Measurements from ENCODE around the gene RPS6KB2. TPM values are rescaled to one million over a fixed set of nuclear protein-coding genes. Genes with fewer than 3 reads are reported as not detected.

RPS6KB2 gene
- total and polyA plus RNA-seq, 4 donors = 26.3 to 69.5 (median 56.2) TPM

DNA sequence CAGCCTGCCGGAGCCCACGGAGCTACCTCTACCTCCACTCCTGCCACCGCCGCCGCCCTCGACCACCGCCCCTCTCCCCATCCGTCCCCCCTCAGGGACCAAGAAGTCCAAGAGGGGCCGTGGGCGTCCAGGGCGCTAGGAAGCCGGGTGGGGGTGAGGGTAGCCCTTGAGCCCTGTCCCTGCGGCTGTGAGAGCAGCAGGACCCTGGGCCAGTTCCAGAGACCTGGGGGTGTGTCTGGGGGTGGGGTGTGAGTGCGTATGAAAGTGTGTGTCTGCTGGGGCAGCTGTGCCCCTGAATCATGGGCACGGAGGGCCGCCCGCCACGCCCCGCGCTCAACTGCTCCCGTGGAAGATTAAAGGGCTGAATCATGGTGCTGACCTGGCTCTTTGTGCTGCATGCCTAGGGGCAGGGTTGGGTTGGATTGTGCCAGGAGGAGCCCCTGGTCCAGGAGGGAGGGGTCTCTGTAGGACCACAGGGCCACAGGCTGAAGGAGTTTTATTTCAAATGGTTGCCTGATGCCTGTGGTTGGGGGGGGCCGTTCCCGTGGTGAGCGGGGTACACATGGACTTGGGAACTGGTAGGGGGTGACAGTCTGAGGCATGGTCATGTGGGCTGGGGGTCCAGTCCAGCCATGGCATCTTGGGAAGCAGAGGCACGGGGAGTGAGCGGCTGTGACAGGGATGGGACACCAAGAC lies 6.9 kb downstream of the RPS6KB2 start:
- Histone ChIP-seq H3K36me3 (ENCODE audit: control insufficient read depth in 4 of 4, insufficient read depth in 4 of 4, low read length in 4 of 4) (peaks cover 0 to 71% (median 17%) of the 10 kb centered on the region in 4 donors), H3K9me3 (ENCODE audit: control insufficient read depth in 4 of 4, insufficient read depth in 3 of 4, low read length in 3 of 4) (no peaks in the 10 kb centered on the region), H3K9ac (ENCODE audit: insufficient read depth in 1 of 2, low read length in 2 of 2) (no peak overlapping the region), H3K27ac (ENCODE audit: low read depth in 1 of 2, low read length in 1 of 2) (no peak overlapping the region), H3K4me1 (ENCODE audit: control insufficient read depth in 5 of 5, insufficient read depth in 5 of 5, low read length in 5 of 5) (no peaks in the 10 kb centered on the region), H3K27me3 (ENCODE audit: control insufficient read depth in 3 of 3, insufficient read depth in 3 of 3, low read length in 2 of 3) (no peaks in the 10 kb centered on the region), H3K4me3 (no peak overlapping the region)
- TF ChIP-seq, protein P1, sequence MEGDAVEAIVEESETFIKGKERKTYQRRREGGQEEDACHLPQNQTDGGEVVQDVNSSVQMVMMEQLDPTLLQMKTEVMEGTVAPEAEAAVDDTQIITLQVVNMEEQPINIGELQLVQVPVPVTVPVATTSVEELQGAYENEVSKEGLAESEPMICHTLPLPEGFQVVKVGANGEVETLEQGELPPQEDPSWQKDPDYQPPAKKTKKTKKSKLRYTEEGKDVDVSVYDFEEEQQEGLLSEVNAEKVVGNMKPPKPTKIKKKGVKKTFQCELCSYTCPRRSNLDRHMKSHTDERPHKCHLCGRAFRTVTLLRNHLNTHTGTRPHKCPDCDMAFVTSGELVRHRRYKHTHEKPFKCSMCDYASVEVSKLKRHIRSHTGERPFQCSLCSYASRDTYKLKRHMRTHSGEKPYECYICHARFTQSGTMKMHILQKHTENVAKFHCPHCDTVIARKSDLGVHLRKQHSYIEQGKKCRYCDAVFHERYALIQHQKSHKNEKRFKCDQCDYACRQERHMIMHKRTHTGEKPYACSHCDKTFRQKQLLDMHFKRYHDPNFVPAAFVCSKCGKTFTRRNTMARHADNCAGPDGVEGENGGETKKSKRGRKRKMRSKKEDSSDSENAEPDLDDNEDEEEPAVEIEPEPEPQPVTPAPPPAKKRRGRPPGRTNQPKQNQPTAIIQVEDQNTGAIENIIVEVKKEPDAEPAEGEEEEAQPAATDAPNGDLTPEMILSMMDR (IDR thresholded peaks at IDR 0.05; ENCODE audit: control extremely low read depth, extremely low read depth) = no peak
- 80 to 81% methylated on average over 26 of the region's 26 CpGs for WGBS, 2 donors
- ATAC-seq (ENCODE audit: insufficient read depth, low FRiP score) = no peak
- no peak for DNase-seq

DNA sequence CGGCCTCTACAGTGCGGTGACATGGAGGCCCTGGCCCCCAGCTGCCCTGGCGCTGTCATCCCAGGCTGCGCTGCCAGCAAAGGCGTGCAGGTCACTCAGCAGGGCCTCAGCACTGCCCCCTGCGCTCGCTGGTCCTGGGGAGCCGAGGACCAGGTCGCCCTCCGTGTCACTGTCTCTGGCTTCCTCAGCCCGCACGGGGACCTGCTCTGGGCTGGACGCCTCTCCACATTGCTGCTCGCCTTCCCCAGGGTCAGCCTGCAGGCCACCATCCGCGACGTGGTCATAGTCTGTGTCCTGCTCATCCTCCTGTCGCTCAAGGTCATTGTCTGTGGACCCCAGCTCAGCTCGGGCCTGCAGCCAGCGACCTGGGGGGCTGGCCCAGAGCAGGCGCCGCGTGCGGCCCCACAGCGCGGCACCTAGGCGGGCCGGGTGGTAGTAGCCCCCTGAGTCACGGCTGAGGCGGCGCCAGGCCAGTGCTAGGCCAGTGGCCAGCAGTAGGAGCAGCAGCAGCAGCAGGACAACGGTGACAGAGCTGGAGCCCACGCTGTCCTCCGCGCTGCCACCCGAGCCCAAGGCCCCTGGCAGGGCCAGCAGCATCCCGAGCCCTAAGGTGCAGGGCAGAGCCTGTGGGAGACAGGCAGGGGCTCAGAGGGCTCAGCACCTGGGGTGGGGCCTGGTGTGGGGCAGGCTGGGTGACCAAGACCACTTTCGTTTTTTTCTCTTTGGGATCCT lies 7.6 kb downstream of the RPS6KB2 start:
- ATAC-seq (ENCODE audit: insufficient read depth, low FRiP score) (no peak), DNase-seq (no peak)
- Histone ChIP-seq H3K36me3 (ENCODE audit: control insufficient read depth in 4 of 4, insufficient read depth in 4 of 4, low read length in 4 of 4) (peaks cover 0 to 75% (median 14%) of the 10 kb centered on the region in 4 donors), H3K27ac (ENCODE audit: low read depth in 1 of 2, low read length in 1 of 2) (no peak overlapping the region), H3K4me3 (no peak overlapping the region), H3K9ac (ENCODE audit: insufficient read depth in 1 of 2, low read length in 2 of 2) (no peak overlapping the region), H3K4me1 (ENCODE audit: control insufficient read depth in 5 of 5, insufficient read depth in 5 of 5, low read length in 5 of 5) (no peaks in the 10 kb centered on the region), H3K9me3 (ENCODE audit: control insufficient read depth in 4 of 4, insufficient read depth in 3 of 4, low read length in 3 of 4) (no peaks in the 10 kb centered on the region), H3K27me3 (ENCODE audit: control insufficient read depth in 3 of 3, insufficient read depth in 3 of 3, low read length in 2 of 3) (no peaks in the 10 kb centered on the region)
- WGBS, 2 donors = 85 to 92% methylated on average over 38 of the region's 38 CpGs
- TF ChIP-seq, protein P1 (IDR thresholded peaks at IDR 0.05; ENCODE audit: control extremely low read depth, extremely low read depth) = no peak

DNA sequence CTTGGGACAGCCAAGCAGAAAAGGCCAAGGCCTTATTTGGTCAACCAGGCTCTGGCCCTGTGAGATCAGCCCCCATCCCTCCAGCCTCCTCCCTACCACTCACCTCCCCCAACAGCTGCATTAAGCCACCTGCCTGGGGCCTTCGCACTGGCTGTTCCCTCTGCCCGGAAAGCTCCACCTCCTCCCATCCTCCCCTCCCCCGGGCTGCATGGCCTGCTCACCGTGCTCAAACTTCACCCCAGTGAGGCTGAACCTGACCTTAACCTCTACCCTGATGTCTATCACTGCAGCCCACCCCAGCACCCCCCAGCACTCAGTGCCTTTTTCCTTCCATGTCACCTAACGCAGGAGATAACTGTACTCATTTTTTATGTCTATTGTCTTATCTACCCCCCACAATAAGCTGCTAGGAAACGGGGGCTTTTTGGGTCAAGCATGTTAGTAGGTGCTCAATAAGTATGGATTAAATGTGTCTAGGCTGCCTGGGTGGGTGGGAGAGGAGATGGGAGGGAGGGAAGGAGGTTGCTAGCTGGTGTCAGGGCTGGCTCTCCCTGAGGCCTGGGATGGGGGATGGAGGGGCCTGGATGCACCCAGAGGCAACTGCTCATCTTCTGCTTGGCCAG lies 8.3 kb downstream of the RPS6KB2 start:
- Histone ChIP-seq H3K4me1 (ENCODE audit: control insufficient read depth in 5 of 5, insufficient read depth in 5 of 5, low read length in 5 of 5) (no peaks in the 10 kb centered on the region), H3K4me3 (no peak overlapping the region), H3K27ac (ENCODE audit: low read depth in 1 of 2, low read length in 1 of 2) (no peak overlapping the region), H3K36me3 (ENCODE audit: control insufficient read depth in 4 of 4, insufficient read depth in 4 of 4, low read length in 4 of 4) (peaks cover 0 to 78% (median 11%) of the 10 kb centered on the region in 4 donors), H3K27me3 (ENCODE audit: control insufficient read depth in 3 of 3, insufficient read depth in 3 of 3, low read length in 2 of 3) (no peaks in the 10 kb centered on the region), H3K9me3 (ENCODE audit: control insufficient read depth in 4 of 4, insufficient read depth in 3 of 4, low read length in 3 of 4) (no peaks in the 10 kb centered on the region), H3K9ac (ENCODE audit: insufficient read depth in 1 of 2, low read length in 2 of 2) (no peak overlapping the region)
- ATAC-seq (ENCODE audit: insufficient read depth, low FRiP score) (no peak), DNase-seq (no peak)
- 30 to 48% methylated on average over 6 of the region's 6 CpGs for WGBS, 2 donors
- TF ChIP-seq, protein P1 (IDR thresholded peaks at IDR 0.05; ENCODE audit: control extremely low read depth, extremely low read depth) = no peak

Data from lung (tissue), 12 donors.